ENCODE results near the gene TPD52L1. TPM values are rescaled to one million over a fixed set of nuclear protein-coding genes. Genes with fewer than 3 reads are reported as not detected.

The TPD52L1 gene
- total and polyA plus RNA-seq, 2 donors from 2014 or later = 69.1 to 91.1 TPM

- DNase-seq = peak in 1 of 5 donors; percentile 31
- peak overlapping the region in 1 of 2 donors; percentile 13 for H3K27ac ChIP-seq (ENCODE audit: low read depth in 2 of 2, low read length in 2 of 2)
- no peaks in the 10 kb centered on the region for H3K9me3 ChIP-seq (ENCODE audit: control insufficient read depth in 2 of 3, insufficient read depth in 1 of 3, low read length in 3 of 3)
- no peaks in the 10 kb centered on the region for H3K36me3 ChIP-seq (ENCODE audit: control insufficient read depth in 2 of 3, insufficient read depth in 3 of 3, low read length in 3 of 3)
- peaks cover 0 to 2% (median 0%) of the 10 kb centered on the region in 3 donors for H3K4me1 ChIP-seq (ENCODE audit: control insufficient read depth in 2 of 3, insufficient read depth in 2 of 3, low read depth in 1 of 3, low read length in 3 of 3)
- no peak for TF ChIP-seq CTCF (IDR thresholded peaks at IDR 0.05; ENCODE audit: borderline replicate concordance, extremely low read depth, insufficient read depth)
- intact Hi-C loops (cut with DNase I) = no loop called here
- H3K27me3 ChIP-seq (ENCODE audit: control insufficient read depth, insufficient read depth, low read length) = no peaks in the 10 kb centered on the region
- no peak overlapping the region for H3K4me3 ChIP-seq (ENCODE audit: low read length in 3 of 3)
- FAIRE-seq = no peak
- H3K9ac ChIP-seq (ENCODE audit: low read length in 3 of 3) = no peak overlapping the region
Observed at GRCh38 chr6:125245523-125246264, 92.1 kb downstream of the TPD52L1 start.

- DNase-seq = peak in 1 of 5 donors; percentile 37
- Histone ChIP-seq H3K4me1 (ENCODE audit: control insufficient read depth in 2 of 3, insufficient read depth in 2 of 3, low read depth in 1 of 3, low read length in 3 of 3) (peaks cover 0 to 2% (median 0%) of the 10 kb centered on the region in 3 donors), H3K9ac (ENCODE audit: low read length in 3 of 3) (no peak overlapping the region), H3K36me3 (ENCODE audit: control insufficient read depth in 2 of 3, insufficient read depth in 3 of 3, low read length in 3 of 3) (no peaks in the 10 kb centered on the region), H3K27me3 (ENCODE audit: control insufficient read depth, insufficient read depth, low read length) (no peaks in the 10 kb centered on the region), H3K27ac (ENCODE audit: low read depth in 2 of 2, low read length in 2 of 2) (no peak overlapping the region), H3K9me3 (ENCODE audit: control insufficient read depth in 2 of 3, insufficient read depth in 1 of 3, low read length in 3 of 3) (no peaks in the 10 kb centered on the region), H3K4me3 (ENCODE audit: low read length in 3 of 3) (no peak overlapping the region)
- TF ChIP-seq CTCF (IDR thresholded peaks at IDR 0.05; ENCODE audit: borderline replicate concordance, extremely low read depth, insufficient read depth) = no peak
- no peak for FAIRE-seq
- intact Hi-C loops (cut with DNase I) = no loop called here
Observed at GRCh38 chr6:125246566-125246965, 93.0 kb downstream of the TPD52L1 start.

GRCh38 chr6:125248136-125248535 lies 94.6 kb downstream of the TPD52L1 start:
- no peak for TF ChIP-seq CTCF (IDR thresholded peaks at IDR 0.05; ENCODE audit: borderline replicate concordance, extremely low read depth, insufficient read depth)
- no peaks in the 10 kb centered on the region for H3K36me3 ChIP-seq (ENCODE audit: control insufficient read depth in 2 of 3, insufficient read depth in 3 of 3, low read length in 3 of 3)
- intact Hi-C loops (cut with DNase I) = no loop called here
- no peak overlapping the region for H3K27ac ChIP-seq (ENCODE audit: low read depth in 2 of 2, low read length in 2 of 2)
- H3K9me3 ChIP-seq (ENCODE audit: control insufficient read depth in 2 of 3, insufficient read depth in 1 of 3, low read length in 3 of 3) = no peaks in the 10 kb centered on the region
- DNase-seq = no peak
- FAIRE-seq = no peak
- H3K9ac ChIP-seq (ENCODE audit: low read length in 3 of 3) = no peak overlapping the region
- no peaks in the 10 kb centered on the region for H3K27me3 ChIP-seq (ENCODE audit: control insufficient read depth, insufficient read depth, low read length)
- peaks cover 0 to 2% (median 0%) of the 10 kb centered on the region in 3 donors for H3K4me1 ChIP-seq (ENCODE audit: control insufficient read depth in 2 of 3, insufficient read depth in 2 of 3, low read depth in 1 of 3, low read length in 3 of 3)
- H3K4me3 ChIP-seq (ENCODE audit: low read length in 3 of 3) = no peak overlapping the region
